Panc1 (cell line): Measurements from ENCODE around the gene MGAT1. TPM values are rescaled to one million over a fixed set of nuclear protein-coding genes. Genes with fewer than 3 reads are reported as not detected.
A peak's percentile ranks its signal among the peaks of the same experiment; 100 is the strongest.
"Not testable (repeated sequence)": the region's sequence is repeated elsewhere in the genome, so short reads cannot be mapped to it uniquely, and the experiment has no call there.

ENCODE experiments used
- ATAC-seq: fragments of 200-7000 bp; cut with Tn5 transposase; 2 replicates; pipeline ENCODE4 v1.9.1; 2020; ENCODE audit warnings: mild to moderate bottlenecking, moderate library complexity
- BruUV-seq: library from RNA; stranded (reverse); fragments of 400-500 nt; replicated peaks from 2 replicates; lab custom pipeline; 2021; lab: Mats Ljungman, UMichigan
- CTCF ChIA-PET: fragments of 300-600 bp; sonication (Branson Sonifier 250); formaldehyde crosslinking; loops from one replicate; lab custom pipeline; 2022; ENCODE audit warnings: antibody characterized with exemption; lab: Charles Lee
- POLR2A ChIA-PET: fragments of 300-600 bp; sonication (Branson Sonifier 250); formaldehyde crosslinking; loops from one replicate; lab custom pipeline; 2022; ENCODE audit warnings: antibody characterized with exemption; lab: Charles Lee
- DNase-seq: peaks from one replicate; pipeline ENCODE4 v3.0.0-alpha.2; 2010; ENCODE audit warnings: low read depth, low spot score
- H3K27ac ChIP-seq: 2 replicates; pipeline ENCODE4 v1.5.1; 2011; ENCODE audit warnings: mild to moderate bottlenecking, low read length, inconsistent platforms
- H3K27me3 ChIP-seq: fragments of 200-500 bp; sonication (Bioruptor generic); 2 replicates; pipeline ENCODE4 v1.6.0; 2014; ENCODE audit warnings: low read length, inconsistent platforms; ENCODE audit not compliant: control insufficient read depth, insufficient read depth
- H3K36me3 ChIP-seq: fragments of 200-500 bp; sonication (Bioruptor generic); 2 replicates; pipeline ENCODE4 v1.5.1; 2014; ENCODE audit warnings: inconsistent platforms, mild to moderate bottlenecking, low read length, moderate library complexity; ENCODE audit not compliant: control insufficient read depth, insufficient read depth
- H3K4me1 ChIP-seq: 2 replicates; pipeline ENCODE4 v1.5.1; 2011; ENCODE audit warnings: inconsistent platforms, mild to moderate bottlenecking, low read length, moderate library complexity; ENCODE audit not compliant: control insufficient read depth, insufficient read depth
- H3K4me3 ChIP-seq, 2 experiments: 2 replicates each; pipeline ENCODE4 v1.5.1; 2011 to 2012; ENCODE audit warnings: low read depth in 2 of 2, low read length in 2 of 2, mild to moderate bottlenecking in 2 of 2, inconsistent platforms in 1 of 2, moderate library complexity in 1 of 2
- H3K9me3 ChIP-seq: fragments of 200-500 bp; sonication (Bioruptor generic); 2 replicates; pipeline ENCODE4 v1.5.1; 2014; ENCODE audit warnings: low read depth, mild to moderate bottlenecking, inconsistent platforms, low read length, moderate library complexity; ENCODE audit not compliant: control insufficient read depth, insufficient read depth
- POLR2AphosphoS5 ChIP-seq: IDR thresholded peaks from 2 replicates; pipeline ENCODE4 v1.6.1; 2012; ENCODE audit warnings: mild to moderate bottlenecking, low read depth, low read length, moderate library complexity
- REST ChIP-seq, 2 experiments: IDR thresholded peaks; 2 replicates each; pipeline ENCODE4 v1.6.1; 2011 to 2012; ENCODE audit warnings: low read depth in 2 of 2, control low read depth in 1 of 2, low read length in 1 of 2, mild to moderate bottlenecking in 1 of 2, moderate library complexity in 1 of 2; ENCODE audit not compliant: insufficient read depth in 1 of 2
- SIN3A ChIP-seq: IDR thresholded peaks from 2 replicates; pipeline ENCODE4 v1.6.1; 2012; ENCODE audit warnings: low read depth, mild to moderate bottlenecking, low read length, moderate library complexity, borderline replicate concordance; ENCODE audit not compliant: insufficient read depth
- TCF7L2 ChIP-seq: IDR thresholded peaks from 2 replicates; pipeline ENCODE4 v1.6.1; 2011; ENCODE audit warnings: mild to moderate bottlenecking, low read depth, low read length, inconsistent platforms
- in situ Hi-C: cut with HindIII; loops from 2 replicates; pipeline ENCODE4 v1.10.0; 2016; ENCODE audit warnings: low sequenced_read_pairs, low pct_unique_long_range_greater_than_20kb
- intact Hi-C: fragments of 100-400 bp; cut with micrococcal nuclease; formaldehyde crosslinking; loops from one replicate; pipeline ENCODE4 v1.10.0; 2022; ENCODE audit not compliant: unreplicated experiment
- total RNA-seq: library from RNA; stranded (reverse); gene quantifications from one replicate; pipeline ENCODE4 v1.2.1, GENCODE V29; 2021; ENCODE audit not compliant: unreplicated experiment
- TF ChIP-seq, protein P1 (sequence below): fragments of 450-650 bp; IDR thresholded peaks from 2 replicates; pipeline ENCODE4 v1.5.1; 2017; ENCODE audit warnings: mild to moderate bottlenecking

The MGAT1 gene
- total RNA-seq, 1 experiment from 2014 or later, result 113 TPM

- ChIA-PET CTCF (interaction anchor here (1.2 kb wide), 1 partner anchor 297 kb away, joined by 3 read pairs; no protein-coding TSS in a partner anchor), POLR2A (no interaction called here)
- no peak for TF ChIP-seq TCF7L2
- TF ChIP-seq, protein P1, sequence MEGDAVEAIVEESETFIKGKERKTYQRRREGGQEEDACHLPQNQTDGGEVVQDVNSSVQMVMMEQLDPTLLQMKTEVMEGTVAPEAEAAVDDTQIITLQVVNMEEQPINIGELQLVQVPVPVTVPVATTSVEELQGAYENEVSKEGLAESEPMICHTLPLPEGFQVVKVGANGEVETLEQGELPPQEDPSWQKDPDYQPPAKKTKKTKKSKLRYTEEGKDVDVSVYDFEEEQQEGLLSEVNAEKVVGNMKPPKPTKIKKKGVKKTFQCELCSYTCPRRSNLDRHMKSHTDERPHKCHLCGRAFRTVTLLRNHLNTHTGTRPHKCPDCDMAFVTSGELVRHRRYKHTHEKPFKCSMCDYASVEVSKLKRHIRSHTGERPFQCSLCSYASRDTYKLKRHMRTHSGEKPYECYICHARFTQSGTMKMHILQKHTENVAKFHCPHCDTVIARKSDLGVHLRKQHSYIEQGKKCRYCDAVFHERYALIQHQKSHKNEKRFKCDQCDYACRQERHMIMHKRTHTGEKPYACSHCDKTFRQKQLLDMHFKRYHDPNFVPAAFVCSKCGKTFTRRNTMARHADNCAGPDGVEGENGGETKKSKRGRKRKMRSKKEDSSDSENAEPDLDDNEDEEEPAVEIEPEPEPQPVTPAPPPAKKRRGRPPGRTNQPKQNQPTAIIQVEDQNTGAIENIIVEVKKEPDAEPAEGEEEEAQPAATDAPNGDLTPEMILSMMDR, result peak; percentile 61
- TF ChIP-seq SIN3A, result no peak
- no peak for TF ChIP-seq POLR2AphosphoS5
- no peak for TF ChIP-seq REST (IDR thresholded peaks at IDR 0.05; ENCODE audit: insufficient read depth in 1 of 2, low read depth in 2 of 2, low read length in 1 of 2)
- no TSS peak for BruUV-seq
- Histone ChIP-seq H3K9me3 (no peaks in the 10 kb centered on the region), H3K27me3 (no peaks in the 10 kb centered on the region), H3K4me1 (peaks cover 17% of the 10 kb centered on the region), H3K4me3 (no peak overlapping the region), H3K27ac (no peak overlapping the region), H3K36me3 (no peaks in the 10 kb centered on the region; the same call in 1 of the 2 replicates)
- ATAC-seq, result peak; percentile 34; the same call in 1 of the 2 replicates
- no peak for DNase-seq
- intact Hi-C loops (no loop called here), in situ Hi-C loops (no loop called here)
Observed at GRCh38 chr5:180790020-180790419, 12.6 kb downstream of the MGAT1 start.

GRCh38 chr5:180788651-180789410 lies 13.8 kb downstream of the MGAT1 start:
- CTCF ChIA-PET, result interaction anchor here (1.2 kb wide), 1 partner anchor 298 kb away, joined by 3 read pairs; no protein-coding TSS in a partner anchor
- H3K27ac ChIP-seq, ATAC-seq, DNase-seq, in situ Hi-C loops, H3K36me3 ChIP-seq, BruUV-seq, H3K9me3 ChIP-seq, POLR2A ChIA-PET, H3K4me3 ChIP-seq, H3K27me3 ChIP-seq: not testable (repeated sequence)
- H3K4me1 ChIP-seq, result peaks cover 18% of the 10 kb centered on the region
- intact Hi-C loops, result loop anchor here (5.0 kb wide), 1 partner anchor 68 kb away; no protein-coding TSS in a partner anchor
